ENCODE data around the gene FNDC5.
A peak's percentile ranks its signal among the peaks of the same experiment; 100 is the strongest.

The FNDC5 gene

DNA sequence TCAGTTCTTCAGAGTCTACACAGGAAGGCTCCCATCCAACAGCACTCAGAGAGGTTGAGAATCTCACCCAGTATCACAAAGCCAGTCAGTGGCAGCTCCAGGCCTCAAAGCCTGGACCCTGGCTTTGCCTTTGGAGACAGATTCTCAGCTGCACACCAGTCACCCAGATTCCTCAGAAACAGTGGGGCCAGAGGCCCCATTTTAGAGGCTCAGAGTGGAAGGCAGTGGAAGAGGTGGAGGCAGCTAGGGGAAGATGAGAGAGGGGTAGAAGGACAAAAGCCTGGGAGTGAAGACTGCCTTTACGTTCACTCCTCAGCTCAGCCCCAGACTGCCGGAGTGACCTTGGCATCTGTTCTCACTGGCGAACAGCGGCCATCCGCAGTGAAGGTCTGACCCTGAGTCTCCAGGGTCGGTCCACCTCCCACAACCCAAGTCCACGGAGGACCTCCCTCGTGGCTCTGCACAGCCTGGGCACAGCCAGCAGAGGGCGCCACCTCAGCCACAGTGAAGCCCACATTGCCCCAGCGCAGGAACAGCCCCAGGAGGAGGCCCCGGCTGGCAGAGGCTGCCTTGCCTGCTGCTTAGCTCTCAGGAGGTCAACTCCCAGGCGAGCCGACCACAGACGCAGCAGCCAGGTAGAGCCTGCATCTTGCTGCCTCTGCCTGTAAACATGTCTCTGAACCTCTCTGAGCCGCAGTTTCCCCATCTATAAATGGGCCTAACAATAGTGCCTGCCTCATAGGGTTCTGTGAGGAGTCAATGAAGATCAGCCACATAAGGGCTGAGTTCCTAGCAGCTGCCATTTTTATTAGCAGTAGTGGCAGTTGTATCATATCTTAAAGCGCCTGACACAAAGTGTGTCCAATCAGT, 5.9 kb upstream of the FNDC5 start:
- H3K4me3 ChIP-seq (ENCODE audit: low read length): no peak overlapping the region
- DNase-seq (ENCODE audit: low read depth): no peak
- TF ChIP-seq, protein P1, sequence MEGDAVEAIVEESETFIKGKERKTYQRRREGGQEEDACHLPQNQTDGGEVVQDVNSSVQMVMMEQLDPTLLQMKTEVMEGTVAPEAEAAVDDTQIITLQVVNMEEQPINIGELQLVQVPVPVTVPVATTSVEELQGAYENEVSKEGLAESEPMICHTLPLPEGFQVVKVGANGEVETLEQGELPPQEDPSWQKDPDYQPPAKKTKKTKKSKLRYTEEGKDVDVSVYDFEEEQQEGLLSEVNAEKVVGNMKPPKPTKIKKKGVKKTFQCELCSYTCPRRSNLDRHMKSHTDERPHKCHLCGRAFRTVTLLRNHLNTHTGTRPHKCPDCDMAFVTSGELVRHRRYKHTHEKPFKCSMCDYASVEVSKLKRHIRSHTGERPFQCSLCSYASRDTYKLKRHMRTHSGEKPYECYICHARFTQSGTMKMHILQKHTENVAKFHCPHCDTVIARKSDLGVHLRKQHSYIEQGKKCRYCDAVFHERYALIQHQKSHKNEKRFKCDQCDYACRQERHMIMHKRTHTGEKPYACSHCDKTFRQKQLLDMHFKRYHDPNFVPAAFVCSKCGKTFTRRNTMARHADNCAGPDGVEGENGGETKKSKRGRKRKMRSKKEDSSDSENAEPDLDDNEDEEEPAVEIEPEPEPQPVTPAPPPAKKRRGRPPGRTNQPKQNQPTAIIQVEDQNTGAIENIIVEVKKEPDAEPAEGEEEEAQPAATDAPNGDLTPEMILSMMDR (conservative IDR thresholded peaks at IDR 0.05; ENCODE audit: low read depth, low read length): peak; percentile 96

DNA sequence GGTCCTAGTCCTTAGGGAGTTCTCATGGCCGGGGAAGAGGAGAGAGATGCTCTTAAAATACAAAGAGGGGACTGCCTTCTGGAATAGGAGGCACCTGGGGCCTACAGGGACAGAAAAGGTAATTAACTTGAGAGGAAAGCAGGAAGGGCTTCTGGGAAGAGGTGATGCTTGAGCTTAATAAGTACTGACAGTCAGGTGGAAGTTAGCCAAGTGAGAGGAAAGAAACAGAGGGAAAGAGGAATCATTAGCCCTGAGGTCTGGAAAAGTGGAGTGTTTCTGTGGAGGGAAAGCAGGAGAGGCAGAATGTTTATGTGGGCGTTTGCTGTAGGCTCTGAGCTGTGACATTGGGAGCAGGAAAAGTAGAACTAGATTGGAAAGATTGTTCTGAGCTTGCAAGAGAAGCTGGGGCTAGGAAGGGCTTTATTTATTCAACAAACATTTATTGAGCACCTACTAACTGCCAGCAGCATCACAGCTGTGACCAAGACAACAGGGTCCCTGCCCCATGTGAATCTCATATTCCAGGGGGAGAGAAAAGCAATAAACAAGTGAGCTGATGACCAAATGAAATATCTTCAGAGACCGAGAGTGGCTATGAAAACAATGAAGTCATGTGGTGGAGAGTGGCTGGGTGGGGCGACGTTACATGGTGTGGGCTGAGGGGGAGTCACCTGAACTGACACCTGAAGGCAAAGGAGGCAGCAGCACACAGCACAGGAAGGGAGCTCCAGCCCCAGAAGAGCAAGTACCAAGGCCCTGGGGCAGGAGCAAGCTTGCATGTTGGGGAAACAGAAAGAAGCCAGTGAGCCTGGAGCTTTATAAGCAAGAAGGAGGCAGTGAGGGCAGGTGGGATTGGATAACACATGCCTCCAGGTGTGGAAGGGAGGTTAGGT, 4.4 kb upstream of the FNDC5 start:
- DNase-seq (ENCODE audit: low read depth): no peak
- TF ChIP-seq, protein P1 (conservative IDR thresholded peaks at IDR 0.05; ENCODE audit: low read depth, low read length): no peak
- H3K4me3 ChIP-seq (ENCODE audit: low read length): no peak overlapping the region

DNA sequence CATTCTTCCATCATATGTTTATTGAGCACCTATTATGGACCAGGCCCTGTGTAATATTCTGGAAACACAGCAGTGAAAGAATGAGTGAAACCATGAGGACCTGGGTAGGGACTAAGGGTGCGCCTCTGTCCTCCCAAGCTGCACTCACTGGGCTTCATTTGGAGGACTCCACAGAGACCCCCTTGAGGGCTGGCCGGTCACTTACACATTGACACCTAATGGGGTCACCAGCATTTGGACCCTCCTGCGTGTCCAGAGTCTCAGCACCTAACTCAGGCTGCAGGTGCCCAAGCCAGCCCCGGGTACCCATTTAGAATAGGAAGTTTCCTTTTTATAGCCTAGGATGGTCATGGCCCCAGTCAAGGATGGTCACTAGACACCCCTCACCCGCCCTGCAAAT, 2.8 kb upstream of the FNDC5 start:
- TF ChIP-seq, protein P1 (conservative IDR thresholded peaks at IDR 0.05; ENCODE audit: low read depth, low read length): no peak
- DNase-seq (ENCODE audit: low read depth): no peak
- no peak overlapping the region for H3K4me3 ChIP-seq (ENCODE audit: low read length)

DNA sequence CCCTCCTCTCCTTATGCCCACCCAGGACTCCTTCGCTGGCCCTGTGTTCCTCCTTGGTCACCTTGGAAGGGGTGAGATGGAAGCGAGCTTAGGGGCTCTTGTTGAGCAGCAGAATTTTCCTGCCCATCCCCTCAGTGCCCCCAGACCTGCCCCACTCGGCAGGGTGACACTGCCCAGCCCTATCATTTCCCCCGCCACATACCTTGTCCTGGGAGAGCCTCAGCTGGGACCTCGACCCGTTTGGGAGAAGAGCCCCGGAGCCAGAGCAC, 1.4 kb upstream of the FNDC5 start:
- DNase-seq (ENCODE audit: low read depth): no peak
- no peak overlapping the region for H3K4me3 ChIP-seq (ENCODE audit: low read length)
- TF ChIP-seq, protein P1 (conservative IDR thresholded peaks at IDR 0.05; ENCODE audit: low read depth, low read length): no peak

DNA sequence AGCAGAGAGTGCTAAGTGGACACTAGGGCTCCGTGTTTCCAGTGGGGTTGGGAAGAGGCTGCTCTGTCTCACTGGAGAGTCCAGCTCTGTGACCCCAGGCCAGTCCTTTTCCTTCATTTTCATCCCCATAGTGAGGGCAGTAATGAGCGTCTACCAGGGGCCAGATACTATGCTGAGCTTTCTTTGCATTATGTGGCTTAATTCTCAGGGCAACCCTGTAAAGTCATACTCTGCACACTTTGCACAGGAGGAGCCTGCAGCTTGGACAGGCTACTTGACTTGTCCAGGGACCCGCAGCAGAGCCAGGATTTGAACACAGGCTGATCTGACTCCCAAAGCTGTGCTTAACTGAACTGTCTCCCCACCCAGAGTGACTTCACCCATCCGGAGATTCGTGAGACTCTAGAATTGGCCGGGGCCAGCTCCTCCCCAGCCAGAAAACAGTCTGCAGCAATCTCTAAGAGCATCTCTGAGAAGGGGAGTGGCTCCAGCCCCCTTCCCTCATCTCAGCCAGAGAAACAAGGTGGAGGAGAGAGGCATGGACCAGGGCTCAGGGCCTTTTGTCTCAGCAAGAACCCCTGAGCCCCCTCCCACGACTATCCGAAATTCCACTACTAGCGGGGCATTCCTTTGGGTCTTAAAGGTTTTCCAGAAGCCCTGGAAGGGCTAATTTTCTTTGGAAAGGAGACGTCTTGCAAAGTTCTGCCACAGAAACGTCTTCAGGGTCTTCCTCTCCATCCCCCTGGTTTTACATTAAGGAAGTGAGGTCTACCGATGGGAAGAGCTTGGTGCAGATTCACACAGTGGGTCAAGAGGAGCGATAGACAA, 866 bp upstream of the FNDC5 start:
- TF ChIP-seq, protein P1 (conservative IDR thresholded peaks at IDR 0.05; ENCODE audit: low read depth, low read length): no peak
- H3K4me3 ChIP-seq (ENCODE audit: low read length): peak overlapping the region; percentile 45
- DNase-seq (ENCODE audit: low read depth): no peak

DNA sequence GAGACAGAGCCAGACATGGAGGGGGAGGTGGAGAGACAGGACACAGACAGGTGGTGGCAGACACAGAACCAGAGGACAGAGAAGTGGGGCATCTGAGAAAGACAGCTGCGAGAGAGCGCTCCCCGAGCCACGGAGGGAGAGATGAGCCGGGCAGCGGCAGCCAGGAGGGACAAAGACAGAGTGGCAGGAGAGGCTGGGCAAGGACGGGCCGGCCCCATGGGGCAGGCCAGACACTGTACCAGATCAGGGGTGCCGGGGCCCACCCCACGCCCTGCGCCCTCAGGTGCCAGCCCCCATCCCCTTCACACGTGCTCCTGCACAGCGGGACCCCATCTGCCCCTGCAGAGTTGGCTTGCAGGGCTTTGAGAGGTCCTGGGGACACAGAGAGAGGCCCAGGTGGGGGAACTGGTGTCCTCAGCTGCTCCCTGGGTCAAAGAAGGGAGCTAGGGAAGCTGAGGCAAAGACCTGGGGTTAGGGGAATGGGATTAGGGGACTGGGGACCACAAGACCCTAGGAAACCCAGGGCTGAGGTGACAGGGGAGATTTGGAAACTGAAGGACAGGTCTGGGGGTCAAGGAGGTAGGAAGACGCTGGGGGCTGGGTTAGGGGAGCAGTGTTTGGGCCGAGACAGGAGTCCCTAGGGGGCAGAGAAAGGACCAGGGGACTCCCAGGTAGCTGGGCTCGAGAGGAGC, 643 bp downstream of the FNDC5 start:
- TF ChIP-seq, protein P1 (conservative IDR thresholded peaks at IDR 0.05; ENCODE audit: low read depth, low read length): no peak
- peak overlapping the region; percentile 24 for H3K4me3 ChIP-seq (ENCODE audit: low read length)
- DNase-seq (ENCODE audit: low read depth): no peak

Measured in retinal pigment epithelial cell (primary cell).